DND-41 (cell line): Measurements from ENCODE around the gene KCNQ5.

Experiments used
- EZH2 ChIP-seq: IDR thresholded peaks from 3 replicates; pipeline ENCODE4 v1.6.1; 2012; ENCODE audit warnings: borderline replicate concordance, low read depth, mild to moderate bottlenecking, moderate library complexity, low read length, inconsistent platforms; ENCODE audit not compliant: severe bottlenecking
- TF ChIP-seq, protein P1 (sequence below): IDR thresholded peaks from 2 replicates; pipeline ENCODE4 v1.5.1; 2012; ENCODE audit warnings: borderline replicate concordance, low read length, moderate library complexity, mild to moderate bottlenecking; ENCODE audit not compliant: poor library complexity, severe bottlenecking; ENCODE audit errors: extremely low read depth

DNA sequence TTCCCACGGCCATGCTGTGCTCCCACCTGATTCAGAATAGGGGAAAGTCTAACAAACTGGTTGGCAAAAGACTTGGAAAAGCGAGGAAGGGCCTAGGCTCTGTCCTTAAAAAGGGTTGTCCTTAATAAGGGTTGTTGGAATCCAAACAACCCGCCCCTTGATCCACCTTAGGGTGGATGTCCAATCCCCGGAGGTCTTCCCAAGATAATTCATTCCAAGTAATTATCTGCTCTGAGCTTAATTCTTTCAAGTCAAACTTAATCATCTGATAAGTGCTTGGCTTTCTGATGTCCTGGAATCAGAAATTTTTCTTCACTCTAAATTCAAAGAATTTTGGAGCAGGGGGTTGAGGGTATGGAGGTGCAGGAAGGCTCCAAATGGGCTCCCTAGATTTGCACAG is 603.5 kb downstream of the KCNQ5 start, which contains the start of gene KHDC1L:
- TF ChIP-seq, protein P1, sequence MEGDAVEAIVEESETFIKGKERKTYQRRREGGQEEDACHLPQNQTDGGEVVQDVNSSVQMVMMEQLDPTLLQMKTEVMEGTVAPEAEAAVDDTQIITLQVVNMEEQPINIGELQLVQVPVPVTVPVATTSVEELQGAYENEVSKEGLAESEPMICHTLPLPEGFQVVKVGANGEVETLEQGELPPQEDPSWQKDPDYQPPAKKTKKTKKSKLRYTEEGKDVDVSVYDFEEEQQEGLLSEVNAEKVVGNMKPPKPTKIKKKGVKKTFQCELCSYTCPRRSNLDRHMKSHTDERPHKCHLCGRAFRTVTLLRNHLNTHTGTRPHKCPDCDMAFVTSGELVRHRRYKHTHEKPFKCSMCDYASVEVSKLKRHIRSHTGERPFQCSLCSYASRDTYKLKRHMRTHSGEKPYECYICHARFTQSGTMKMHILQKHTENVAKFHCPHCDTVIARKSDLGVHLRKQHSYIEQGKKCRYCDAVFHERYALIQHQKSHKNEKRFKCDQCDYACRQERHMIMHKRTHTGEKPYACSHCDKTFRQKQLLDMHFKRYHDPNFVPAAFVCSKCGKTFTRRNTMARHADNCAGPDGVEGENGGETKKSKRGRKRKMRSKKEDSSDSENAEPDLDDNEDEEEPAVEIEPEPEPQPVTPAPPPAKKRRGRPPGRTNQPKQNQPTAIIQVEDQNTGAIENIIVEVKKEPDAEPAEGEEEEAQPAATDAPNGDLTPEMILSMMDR, result no peak
- no peak for TF ChIP-seq EZH2
